Measurements from ENCODE around the gene NDC1.
"Not testable (repeated sequence)": the region's sequence is repeated elsewhere in the genome, so short reads cannot be mapped to it uniquely, and the experiment has no call there.

The NDC1 gene

GRCh38 chr1:53837924-53838653, at the start of gene NDC1:
TSS of gene NDC1 (minus strand) at chr1:53838296. CDS start at chr1:53838261, 35 bp downstream.
- CTCF ChIA-PET: no interaction called here

GRCh38 chr1:53883600-53883999, 45.5 kb upstream of the NDC1 start:
- DNase-seq (ENCODE audit: low spot score); H3K27ac ChIP-seq; POLR2A ChIA-PET (ENCODE audit: low non-redundant PET): not testable (repeated sequence)
- CTCF ChIA-PET: interaction anchor here (1.5 kb wide), 1 partner anchor 76 kb away, joined by 5 read pairs; no protein-coding TSS in a partner anchor

More at GRCh38 chr1:53837924-53838653, at the start of gene NDC1:
- H3K27ac ChIP-seq: peak within 1 kb of the TSS; percentile 99
- POLR2A ChIA-PET (ENCODE audit: low non-redundant PET): interaction anchor here (1.2 kb wide), 1 partner anchor 107 kb away, joined by 4 read pairs; the partner anchor contains the start of gene IFT25
- no peak for TF ChIP-seq CTCF (conservative IDR thresholded peaks at IDR 0.05; ENCODE audit: low read depth)
- peak; percentile 93 for DNase-seq (ENCODE audit: low spot score)

- DNase-seq (ENCODE audit: low spot score); H3K27ac ChIP-seq; POLR2A ChIA-PET (ENCODE audit: low non-redundant PET): not testable (repeated sequence)
- CTCF ChIA-PET: interaction anchor here (0.6 kb wide), 1 partner anchor 196 kb away, joined by 3 read pairs; no protein-coding TSS in a partner anchor
Observed at GRCh38 chr1:53881853-53882252, 43.8 kb upstream of the NDC1 start.

GRCh38 chr1:53878492-53879105, 40.5 kb upstream of the NDC1 start:
- POLR2A ChIA-PET (ENCODE audit: low non-redundant PET): interaction anchor here (0.7 kb wide), 1 partner anchor 14 kb away, joined by 7 read pairs; no protein-coding TSS in a partner anchor
- DNase-seq (ENCODE audit: low spot score): peak; percentile 57
- peak; percentile 74 for TF ChIP-seq CTCF (conservative IDR thresholded peaks at IDR 0.05; ENCODE audit: low read depth)
- CTCF ChIA-PET: interaction anchor here (0.6 to 2.2 kb wide), 16 partner anchors 10 to 547 kb away, joined by 3 to 23 read pairs (median 4); partner anchors contain the start of genes IFT25 and LRRC42
- no peak overlapping the region for H3K27ac ChIP-seq

- DNase-seq (ENCODE audit: low spot score); H3K27ac ChIP-seq; POLR2A ChIA-PET (ENCODE audit: low non-redundant PET): not testable (repeated sequence)
- CTCF ChIA-PET: interaction anchor here (0.6 kb wide), 1 partner anchor 85 kb away, joined by 3 read pairs; no protein-coding TSS in a partner anchor
Observed at GRCh38 chr1:53875150-53875549, 37.1 kb upstream of the NDC1 start.

- ChIA-PET POLR2A (ENCODE audit: low non-redundant PET) (interaction anchor here (0.6 kb wide), 1 partner anchor 707 kb away, joined by 3 read pairs; no protein-coding TSS in a partner anchor), CTCF (no interaction called here)
- no peak overlapping the region for H3K27ac ChIP-seq
- no peak for TF ChIP-seq CTCF (conservative IDR thresholded peaks at IDR 0.05; ENCODE audit: low read depth)
- no peak for DNase-seq (ENCODE audit: low spot score)
Observed at GRCh38 chr1:53871773-53872484, 33.8 kb upstream of the NDC1 start.

GRCh38 chr1:53871221-53871620, 33.1 kb upstream of the NDC1 start:
- no peak for TF ChIP-seq CTCF (conservative IDR thresholded peaks at IDR 0.05; ENCODE audit: low read depth)
- POLR2A ChIA-PET (ENCODE audit: low non-redundant PET): no interaction called here
- no peak for DNase-seq (ENCODE audit: low spot score)
- H3K27ac ChIP-seq: no peak overlapping the region
- CTCF ChIA-PET: interaction anchor here (2.9 kb wide), 1 partner anchor 11 kb away, joined by 10 read pairs; no protein-coding TSS in a partner anchor

Data from RWPE1 (cell line).